CD4-positive, alpha-beta memory T cell (primary cell): ENCODE results near the gene NOTCH2. TPM values are rescaled to one million over a fixed set of nuclear protein-coding genes. Genes with fewer than 3 reads are reported as not detected.
"Not testable (repeated sequence)": the region's sequence is repeated elsewhere in the genome, so short reads cannot be mapped to it uniquely, and the experiment has no call there.

Experiments
- CTCF ChIA-PET: fragments of 350-600 bp; sonication (Branson Sonifier 250); formaldehyde crosslinking; loops from one replicate; lab custom pipeline; 2021; ENCODE audit warnings: inconsistent platforms; ENCODE audit not compliant: partially characterized antibody; lab: Charles Lee
- POLR2A ChIA-PET: fragments of 350-600 bp; sonication (Branson Sonifier 250); formaldehyde crosslinking; loops from one replicate; lab custom pipeline; 2021; ENCODE audit not compliant: partially characterized antibody; lab: Charles Lee
- DNase-seq, 5 donors: peaks; one replicate each; pipeline versions ENCODE4 v3.0.0 to v3.0.0-alpha.2; 2020 to 2022; ENCODE audit warnings: mixed read lengths in 1 of 5
- H3K27ac ChIP-seq: one replicate; pipeline ENCODE4 v1.7.0; 2013; ENCODE audit warnings: low read depth, low read length
- H3K27me3 ChIP-seq: 2 replicates; pipeline ENCODE4 v1.7.0; 2013; ENCODE audit warnings: mild to moderate bottlenecking, low read length, moderate library complexity; ENCODE audit not compliant: insufficient read depth
- H3K36me3 ChIP-seq: 2 replicates; pipeline ENCODE4 v1.7.0; 2013; ENCODE audit warnings: mild to moderate bottlenecking, low read length, moderate library complexity; ENCODE audit not compliant: insufficient read depth
- H3K4me1 ChIP-seq: 2 replicates; pipeline ENCODE4 v1.7.0; 2013; ENCODE audit warnings: mild to moderate bottlenecking, low read length, moderate library complexity; ENCODE audit not compliant: insufficient read depth
- H3K4me3 ChIP-seq, 2 donors: one replicate each; pipeline ENCODE4 v1.7.0; 2013; ENCODE audit warnings: low read length in 2 of 2, mild to moderate bottlenecking in 1 of 2
- H3K9me3 ChIP-seq, 2 donors: one replicate each; pipeline ENCODE4 v1.7.0; 2013; ENCODE audit warnings: low read length in 2 of 2, control low read depth in 1 of 2; ENCODE audit not compliant: control insufficient read depth in 1 of 2
- H3K27ac Mint-ChIP-seq, 7 donors: one replicate each; pipeline ENCODE4 v1.8.0; 2020 to 2021; ENCODE audit warnings: mixed read lengths in 7 of 7, mild to moderate bottlenecking in 6 of 7, inconsistent platforms in 3 of 7, moderate library complexity in 3 of 7
- H3K27me3 Mint-ChIP-seq, 2 donors: one replicate each; pipeline ENCODE4 v1.8.0; 2020 to 2021; ENCODE audit warnings: mixed read lengths in 2 of 2
- H3K36me3 Mint-ChIP-seq, 2 donors: one replicate each; pipeline ENCODE4 v1.8.0; 2020 to 2021; ENCODE audit warnings: mixed read lengths in 2 of 2, inconsistent platforms in 1 of 2, mild to moderate bottlenecking in 1 of 2
- H3K4me1 Mint-ChIP-seq, 4 donors: one replicate each; pipeline ENCODE4 v1.8.0; 2020 to 2021; ENCODE audit warnings: mixed read lengths in 4 of 4, mild to moderate bottlenecking in 1 of 4
- H3K4me3 Mint-ChIP-seq, 8 donors: one replicate each; pipeline ENCODE4 v1.8.0; 2020 to 2021; ENCODE audit warnings: mixed read lengths in 8 of 8, mild to moderate bottlenecking in 7 of 8, moderate library complexity in 6 of 8, inconsistent platforms in 3 of 8
- H3K9me3 Mint-ChIP-seq, 8 donors: one replicate each; pipeline ENCODE4 v1.8.0; 2020 to 2021; ENCODE audit warnings: mixed read lengths in 8 of 8, mild to moderate bottlenecking in 5 of 8, inconsistent platforms in 3 of 8, moderate library complexity in 1 of 8
- intact Hi-C: fragments of 100-400 bp; cut with micrococcal nuclease; formaldehyde crosslinking; loops from one replicate; pipeline ENCODE4 v1.15.1; 2023
- polyA plus RNA-seq, 2 donors: library from polyadenylated mRNA; unstranded; fragments of 300-500 nt; fragmentation: Illumina TruSeq; gene quantifications; one replicate each; pipeline ENCODE4 v1.2.3, GENCODE V29; 2021
- total RNA-seq, 2 experiments: library from RNA; stranded (reverse); gene quantifications; one replicate each; pipeline ENCODE4 v1.2.3, GENCODE V29; 2021

Gene NOTCH2
- total and polyA plus RNA-seq, 4 experiments from 2014 or later: 11.1 to 61.3 (median 43.3) TPM

- H3K4me1 Mint-ChIP-seq, POLR2A ChIA-PET, H3K36me3 Mint-ChIP-seq, H3K27me3 Mint-ChIP-seq, H3K36me3 ChIP-seq, H3K9me3 Mint-ChIP-seq, H3K9me3 ChIP-seq, H3K27me3 ChIP-seq, H3K4me1 ChIP-seq, CTCF ChIA-PET, H3K27ac Mint-ChIP-seq, H3K4me3 Mint-ChIP-seq, DNase-seq, H3K27ac ChIP-seq, H3K4me3 ChIP-seq, intact Hi-C loops: not testable (repeated sequence)
Measured at GRCh38 chr1:120096981-120097545, 27.6 kb upstream of the NOTCH2 start.

GRCh38 chr1:120093548-120094181 lies 24.2 kb upstream of the NOTCH2 start:
- H3K27me3 Mint-ChIP-seq, H3K27ac ChIP-seq, H3K36me3 ChIP-seq, H3K36me3 Mint-ChIP-seq, POLR2A ChIA-PET, intact Hi-C loops, H3K4me3 Mint-ChIP-seq, H3K27me3 ChIP-seq, H3K27ac Mint-ChIP-seq, H3K4me3 ChIP-seq, H3K4me1 Mint-ChIP-seq, DNase-seq, H3K4me1 ChIP-seq, H3K9me3 Mint-ChIP-seq, H3K9me3 ChIP-seq, CTCF ChIA-PET: not testable (repeated sequence)

GRCh38 chr1:120092232-120093218 lies 23.1 kb upstream of the NOTCH2 start:
- intact Hi-C loops: not testable (repeated sequence)

GRCh38 chr1:120090830-120091229 lies 21.4 kb upstream of the NOTCH2 start:
- CTCF ChIA-PET, H3K27me3 Mint-ChIP-seq, H3K27me3 ChIP-seq, intact Hi-C loops, H3K36me3 Mint-ChIP-seq, H3K27ac Mint-ChIP-seq, H3K36me3 ChIP-seq, H3K9me3 ChIP-seq, POLR2A ChIA-PET, H3K27ac ChIP-seq, H3K4me1 ChIP-seq, H3K4me3 Mint-ChIP-seq, H3K4me3 ChIP-seq, H3K9me3 Mint-ChIP-seq, DNase-seq: not testable (repeated sequence)
- H3K4me1 Mint-ChIP-seq: peaks cover 4 to 11% (median 6%) of the 10 kb centered on the region in 4 donors

More at GRCh38 chr1:120092232-120093218, 23.1 kb upstream of the NOTCH2 start:
- H3K4me1 Mint-ChIP-seq, H3K27me3 ChIP-seq, H3K27me3 Mint-ChIP-seq, H3K4me3 ChIP-seq, POLR2A ChIA-PET, DNase-seq, H3K4me3 Mint-ChIP-seq, H3K36me3 ChIP-seq, H3K27ac ChIP-seq, H3K9me3 ChIP-seq, H3K4me1 ChIP-seq, H3K9me3 Mint-ChIP-seq, H3K27ac Mint-ChIP-seq, CTCF ChIA-PET, H3K36me3 Mint-ChIP-seq: not testable (repeated sequence)

- Mint-ChIP-seq H3K4me1 (peaks cover 4 to 11% (median 6%) of the 10 kb centered on the region in 4 donors), H3K4me3 (peak overlapping the region in 6 of 8 donors; percentile 39 to 69 (median 60)), H3K27ac (peak overlapping the region in 5 of 7 donors; percentile 36 to 82 (median 75))
- H3K4me3 ChIP-seq, H3K27me3 Mint-ChIP-seq, CTCF ChIA-PET, POLR2A ChIA-PET, H3K27me3 ChIP-seq, H3K9me3 Mint-ChIP-seq, intact Hi-C loops, H3K36me3 ChIP-seq, H3K9me3 ChIP-seq, H3K27ac ChIP-seq, H3K4me1 ChIP-seq, H3K36me3 Mint-ChIP-seq: not testable (repeated sequence)
- DNase-seq: peak; percentile 30 to 77 (median 39)
Measured at GRCh38 chr1:120087959-120088358, 18.5 kb upstream of the NOTCH2 start.

- H3K9me3 Mint-ChIP-seq, H3K4me1 ChIP-seq, CTCF ChIA-PET, H3K36me3 Mint-ChIP-seq, H3K27me3 ChIP-seq, H3K4me3 ChIP-seq, H3K27ac ChIP-seq, H3K36me3 ChIP-seq, H3K9me3 ChIP-seq, DNase-seq, intact Hi-C loops, H3K27me3 Mint-ChIP-seq, H3K27ac Mint-ChIP-seq, H3K4me1 Mint-ChIP-seq, POLR2A ChIA-PET, H3K4me3 Mint-ChIP-seq: not testable (repeated sequence)
Measured at GRCh38 chr1:120069920-120070214, 405 bp upstream of the NOTCH2 start.

GRCh38 chr1:120068683-120069066 lies 787 bp downstream of the NOTCH2 start:
- H3K36me3 ChIP-seq, H3K36me3 Mint-ChIP-seq, H3K27ac ChIP-seq, H3K27me3 Mint-ChIP-seq, H3K4me3 ChIP-seq, H3K9me3 ChIP-seq, H3K27me3 ChIP-seq, H3K9me3 Mint-ChIP-seq, CTCF ChIA-PET, H3K4me1 ChIP-seq, POLR2A ChIA-PET, intact Hi-C loops, H3K27ac Mint-ChIP-seq, H3K4me1 Mint-ChIP-seq: not testable (repeated sequence)
- peak in 2 of 5 donors; percentile 16 to 31 for DNase-seq
- peak overlapping the region in 7 of 8 donors; percentile 46 to 81 (median 71) for H3K4me3 Mint-ChIP-seq
